ENCODE measurements around the gene NARS2.

Gene NARS2

DNA sequence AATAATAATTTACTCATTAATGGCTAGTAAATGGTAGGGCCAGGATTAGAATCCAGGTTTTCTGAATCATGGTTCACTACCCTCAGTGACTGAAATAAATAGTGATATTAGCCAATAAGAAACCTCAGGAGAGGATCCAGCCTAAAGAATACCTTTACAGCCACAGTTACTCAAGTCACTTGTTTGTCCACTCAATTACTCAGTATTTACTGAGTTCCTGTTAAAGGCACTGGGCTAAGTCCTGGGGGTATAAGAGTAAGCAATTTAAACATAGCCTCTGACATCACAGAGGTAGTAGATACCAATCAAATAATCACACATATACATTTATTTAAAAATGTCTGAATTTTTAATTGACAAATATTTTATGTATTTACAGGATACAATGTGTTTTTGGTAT lies 100.2 kb downstream of the NARS2 start:
- CTCF ChIA-PET: no interaction called here
- POLR2A ChIA-PET: no interaction called here
- no peak overlapping the region for H3K4me3 ChIP-seq (ENCODE audit: low read depth, low read length)
- TF ChIP-seq CTCF (IDR thresholded peaks at IDR 0.05; ENCODE audit: insufficient read depth, low read length, missing control alignments): no peak
- DNase-seq (ENCODE audit: low read depth, low spot score): no peak

DNA sequence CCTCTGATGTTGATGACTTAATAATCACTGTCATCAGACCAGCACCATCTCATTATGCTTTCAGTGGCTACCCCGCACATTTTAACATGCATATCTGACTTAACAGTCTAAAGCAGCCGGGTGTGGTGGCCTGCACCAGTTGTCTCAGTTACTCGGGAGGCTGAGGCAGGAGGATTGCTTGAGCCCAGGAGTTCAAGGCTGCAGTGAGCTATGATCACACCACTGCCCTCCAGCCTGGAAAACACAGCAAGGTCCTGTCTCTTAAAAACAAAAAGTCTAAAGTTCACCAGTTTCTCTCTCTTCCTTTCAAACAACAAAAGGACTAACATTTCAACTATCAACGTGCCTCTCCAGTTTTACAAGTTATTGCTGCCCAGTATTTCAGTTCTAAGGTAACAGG lies 101.8 kb downstream of the NARS2 start:
- ChIA-PET CTCF (no interaction called here), POLR2A (no interaction called here)
- no peak for DNase-seq (ENCODE audit: low read depth, low spot score)
- no peak overlapping the region for H3K4me3 ChIP-seq (ENCODE audit: low read depth, low read length)
- no peak for TF ChIP-seq CTCF (IDR thresholded peaks at IDR 0.05; ENCODE audit: insufficient read depth, low read length, missing control alignments)

- CTCF ChIA-PET: no interaction called here
- no peak overlapping the region for H3K4me3 ChIP-seq (ENCODE audit: low read depth, low read length)
- POLR2A ChIA-PET: no interaction called here
- no peak for TF ChIP-seq CTCF (IDR thresholded peaks at IDR 0.05; ENCODE audit: insufficient read depth, low read length, missing control alignments)
- no peak for DNase-seq (ENCODE audit: low read depth, low spot score)
Measured at GRCh38 chr11:78472382-78472781, 102.3 kb downstream of the NARS2 start.

DNA sequence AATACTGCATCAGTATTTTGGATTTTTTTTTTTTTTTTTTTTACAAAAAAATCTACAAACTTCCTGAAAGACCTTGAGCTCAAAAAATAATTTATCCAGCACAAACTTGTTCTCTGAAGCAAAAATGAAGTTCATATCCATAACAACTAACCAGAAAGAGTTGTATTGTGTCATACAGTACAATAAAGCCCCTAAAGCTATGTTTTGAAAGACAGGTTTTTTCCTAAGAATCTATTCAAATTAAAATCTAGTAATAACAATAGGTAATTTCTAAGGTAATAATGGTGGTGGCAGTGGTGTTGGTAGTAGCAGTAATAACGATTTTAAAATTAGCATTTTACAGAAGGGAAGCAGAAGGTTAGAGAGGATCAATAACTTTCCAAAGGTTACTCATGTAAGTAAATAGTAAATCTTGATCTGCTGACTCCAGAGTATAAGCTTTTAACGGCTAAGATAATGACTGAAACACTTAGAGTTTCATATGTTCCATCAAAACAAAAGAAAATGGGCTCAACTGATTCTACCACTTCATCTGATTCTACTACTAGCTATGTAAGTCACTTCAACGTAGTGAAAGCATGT lies 103.7 kb downstream of the NARS2 start:
- TF ChIP-seq CTCF (IDR thresholded peaks at IDR 0.05; ENCODE audit: insufficient read depth, low read length, missing control alignments): no peak
- ChIA-PET POLR2A (no interaction called here), CTCF (no interaction called here)
- no peak for DNase-seq (ENCODE audit: low read depth, low spot score)
- no peak overlapping the region for H3K4me3 ChIP-seq (ENCODE audit: low read depth, low read length)

GRCh38 chr11:78469896-78470295 lies 104.8 kb downstream of the NARS2 start:
- no peak overlapping the region for H3K4me3 ChIP-seq (ENCODE audit: low read depth, low read length)
- CTCF ChIA-PET: no interaction called here
- TF ChIP-seq CTCF (IDR thresholded peaks at IDR 0.05; ENCODE audit: insufficient read depth, low read length, missing control alignments): no peak
- POLR2A ChIA-PET: no interaction called here
- DNase-seq (ENCODE audit: low read depth, low spot score): no peak

DNA sequence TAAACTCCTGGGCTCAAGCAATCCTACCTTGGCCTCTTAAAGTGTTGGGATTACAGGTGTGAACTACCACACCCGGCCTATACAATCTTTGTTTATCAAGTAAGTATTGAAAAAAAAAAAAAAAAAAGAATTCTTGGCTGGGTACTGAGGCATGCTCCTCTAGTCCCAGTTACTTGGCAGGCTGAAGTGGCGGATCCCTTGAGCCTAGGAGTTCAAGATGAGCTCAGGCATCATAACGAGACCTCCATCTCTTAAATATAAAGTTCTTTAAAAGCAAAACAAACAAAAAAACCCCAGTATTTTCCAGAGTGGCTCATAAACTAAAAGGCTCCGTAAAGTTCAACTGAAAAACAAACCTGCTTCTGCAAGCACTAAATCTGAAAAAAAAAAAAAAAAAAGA lies 106.7 kb downstream of the NARS2 start:
- no peak for TF ChIP-seq CTCF (IDR thresholded peaks at IDR 0.05; ENCODE audit: insufficient read depth, low read length, missing control alignments)
- no peak overlapping the region for H3K4me3 ChIP-seq (ENCODE audit: low read depth, low read length)
- ChIA-PET CTCF (no interaction called here), POLR2A (interaction anchor here (0.7 kb wide), 1 partner anchor 769 kb away, joined by 4 read pairs; no protein-coding TSS in a partner anchor)
- DNase-seq (ENCODE audit: low read depth, low spot score): no peak

All from AG04449 (cell line).